GM19239 (cell line): ENCODE data around the gene MTCP1.
A peak's percentile ranks its signal among the peaks of the same experiment; 100 is the strongest.

Experiments
- DNase-seq: peaks from one replicate; pipeline ENCODE4 v3.0.0; 2011; ENCODE audit warnings: low spot score; ENCODE audit not compliant: insufficient read length
- FAIRE-seq: peaks from 2 replicates; lab custom pipeline; 2011; peaks lifted over from hg19 to GRCh38; lab: Jason Lieb, UNC

Gene MTCP1, protein sequence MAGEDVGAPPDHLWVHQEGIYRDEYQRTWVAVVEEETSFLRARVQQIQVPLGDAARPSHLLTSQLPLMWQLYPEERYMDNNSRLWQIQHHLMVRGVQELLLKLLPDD

DNA sequence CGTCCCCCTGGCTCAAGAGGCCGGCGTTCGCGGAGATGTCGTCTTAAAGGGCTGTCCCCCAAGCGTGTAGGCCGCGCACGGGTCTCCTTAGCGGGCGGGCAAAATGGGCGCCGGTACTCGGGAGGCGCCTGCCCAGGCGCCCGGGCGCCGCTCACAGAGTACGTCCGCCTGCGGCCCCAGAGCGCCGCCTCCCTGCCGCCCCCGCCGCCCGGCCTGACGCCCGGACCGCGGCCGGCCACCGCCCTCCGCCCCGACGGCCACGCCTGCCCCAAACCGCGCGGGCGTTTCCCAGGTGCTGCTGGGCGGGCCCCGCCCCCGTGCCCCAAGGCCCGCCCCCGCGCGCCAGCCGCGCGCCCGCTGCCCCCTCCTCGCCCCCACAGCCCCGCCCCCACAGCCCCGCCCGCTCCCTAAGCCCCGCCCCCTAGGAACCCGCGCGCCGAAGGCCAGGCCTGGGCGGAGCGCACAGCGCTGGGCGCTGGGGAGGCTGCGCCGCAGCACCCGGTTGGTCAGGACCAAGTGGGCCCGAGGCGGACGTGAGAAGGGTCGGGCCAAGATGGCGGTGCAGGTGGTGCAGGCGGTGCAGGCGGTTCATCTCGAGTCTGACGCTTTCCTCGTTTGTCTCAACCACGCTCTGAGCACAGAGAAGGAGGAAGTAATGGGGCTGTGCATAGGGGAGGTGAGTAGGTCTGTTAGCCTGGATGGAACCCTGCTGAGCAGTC, at the start of gene MTCP1, which contains the start of the genes BRCC3 and CMC4:
Gene MTCP1, minus strand, starts transcription at position 162 of the 719 bp plus-strand sequence. CDS start 5,126 bp downstream, outside the sequence.
Gene BRCC3, plus strand, starts transcription at position 534 of the 719 bp plus-strand sequence. Its CDS starts 20 bp downstream, at position 554.
Gene CMC4, minus strand, starts transcription at position 162 of the 719 bp plus-strand sequence. CDS start 7,113 bp downstream, outside the sequence.
- peak; percentile 85 for FAIRE-seq
- peak; percentile 71 for DNase-seq

DNA sequence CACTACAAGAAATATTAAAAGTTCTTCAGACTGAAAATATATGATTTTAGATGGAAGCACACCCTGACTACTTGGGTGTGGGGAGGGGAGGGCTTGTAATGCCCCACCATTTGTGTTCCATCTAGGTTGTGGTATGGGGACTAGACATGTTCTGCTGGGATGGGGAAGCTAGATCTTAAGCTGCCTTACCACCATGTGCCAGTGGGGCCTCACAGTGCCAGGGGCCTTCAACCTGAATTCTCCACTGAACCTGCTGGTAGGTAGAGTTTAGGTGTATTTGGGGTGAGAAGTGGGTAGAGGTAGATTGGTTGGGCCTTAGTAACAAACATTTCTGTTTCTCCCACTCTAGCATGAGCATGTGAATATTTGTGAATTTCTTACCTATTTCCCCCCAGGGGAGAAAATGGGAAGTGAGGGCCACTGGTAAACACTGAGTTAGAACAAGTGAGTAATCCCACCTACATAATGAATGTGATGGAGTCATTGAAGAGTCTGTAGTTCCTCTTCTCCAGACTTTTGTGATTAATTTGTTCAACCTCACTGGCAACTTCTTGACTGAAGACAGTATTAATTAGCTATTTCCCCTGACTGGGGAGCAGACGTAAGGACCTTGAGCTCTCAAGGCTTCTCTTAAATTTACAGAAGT, 44.4 kb upstream of the MTCP1 start:
- no peak for DNase-seq
- FAIRE-seq: no peak

DNA sequence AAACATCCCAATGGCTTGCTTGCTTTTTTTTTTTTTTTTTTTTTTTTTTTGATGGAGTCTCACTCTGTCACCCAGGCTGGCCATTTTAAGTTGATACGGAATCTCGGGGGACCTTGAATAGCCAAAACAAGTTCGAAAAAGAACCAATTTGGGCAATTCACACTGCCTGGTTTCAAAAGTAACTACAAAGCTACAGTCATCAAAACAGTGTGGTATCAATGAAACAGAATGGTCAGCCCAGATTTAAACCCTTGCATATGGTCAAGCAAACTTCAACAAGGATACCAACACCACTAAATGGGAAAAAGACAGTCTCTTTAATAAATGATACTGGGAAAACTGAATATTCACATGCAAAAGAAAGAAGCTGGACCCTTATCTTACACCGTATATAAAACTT, 42.2 kb upstream of the MTCP1 start:
- DNase-seq (no peak), FAIRE-seq (no peak)

DNA sequence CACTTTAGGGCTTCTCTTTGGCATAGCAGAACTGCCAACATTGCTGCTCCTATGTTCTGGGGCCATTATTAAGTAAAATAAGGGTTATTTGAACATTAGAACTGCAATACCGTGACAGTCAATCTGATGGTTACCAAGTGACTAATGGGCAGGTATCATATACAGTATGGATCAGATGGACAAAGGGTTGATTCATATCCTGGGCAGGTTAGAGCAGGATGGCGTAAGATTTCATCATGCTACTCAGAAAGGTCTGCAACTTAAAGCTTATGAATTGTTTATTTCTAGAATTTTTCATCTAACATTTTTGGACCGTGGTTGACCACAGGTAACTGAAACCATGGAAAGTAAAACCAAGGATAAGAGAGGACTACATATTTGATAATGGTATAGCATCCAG, 41.2 kb upstream of the MTCP1 start:
- FAIRE-seq (no peak), DNase-seq (no peak)

DNA sequence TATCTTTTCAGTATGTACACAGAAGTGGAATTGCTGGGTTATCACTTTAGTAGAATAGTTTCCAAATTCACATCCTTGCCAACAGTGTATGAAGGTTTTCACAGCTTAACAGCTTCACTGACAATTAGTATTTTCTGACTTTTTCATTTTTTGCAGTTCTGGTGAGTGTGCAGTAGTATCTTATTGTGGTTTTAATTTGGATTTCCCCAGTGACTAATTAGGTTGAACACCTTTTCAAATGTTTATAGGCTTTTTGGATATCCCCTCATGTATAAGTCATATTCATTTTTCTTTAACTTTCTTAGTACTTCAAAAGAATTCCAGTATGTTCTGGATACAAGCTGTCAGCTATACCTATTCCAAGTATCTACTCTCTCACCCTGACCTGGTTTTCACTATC, 37.5 kb upstream of the MTCP1 start:
- DNase-seq: no peak
- peak; percentile 73 for FAIRE-seq

DNA sequence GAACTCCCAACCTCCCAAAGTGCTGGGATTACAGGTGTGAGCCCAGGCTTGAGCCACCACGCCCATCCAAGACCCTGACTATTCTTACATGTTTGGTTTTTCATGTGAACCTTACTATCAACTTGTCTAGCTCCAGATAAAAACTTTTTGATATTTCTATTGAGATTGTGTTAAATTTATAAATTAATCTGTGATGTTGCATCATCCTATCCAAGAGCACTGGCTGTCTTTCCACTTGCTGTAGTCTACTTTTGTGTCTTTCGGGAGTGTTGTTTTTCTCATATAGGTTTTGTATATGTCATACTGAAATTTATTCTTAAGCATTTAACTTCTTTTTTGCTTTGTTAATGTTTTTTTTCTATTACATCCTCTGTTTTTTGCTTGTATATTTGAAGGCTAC, 35.0 kb upstream of the MTCP1 start:
- FAIRE-seq (no peak), DNase-seq (no peak)

DNA sequence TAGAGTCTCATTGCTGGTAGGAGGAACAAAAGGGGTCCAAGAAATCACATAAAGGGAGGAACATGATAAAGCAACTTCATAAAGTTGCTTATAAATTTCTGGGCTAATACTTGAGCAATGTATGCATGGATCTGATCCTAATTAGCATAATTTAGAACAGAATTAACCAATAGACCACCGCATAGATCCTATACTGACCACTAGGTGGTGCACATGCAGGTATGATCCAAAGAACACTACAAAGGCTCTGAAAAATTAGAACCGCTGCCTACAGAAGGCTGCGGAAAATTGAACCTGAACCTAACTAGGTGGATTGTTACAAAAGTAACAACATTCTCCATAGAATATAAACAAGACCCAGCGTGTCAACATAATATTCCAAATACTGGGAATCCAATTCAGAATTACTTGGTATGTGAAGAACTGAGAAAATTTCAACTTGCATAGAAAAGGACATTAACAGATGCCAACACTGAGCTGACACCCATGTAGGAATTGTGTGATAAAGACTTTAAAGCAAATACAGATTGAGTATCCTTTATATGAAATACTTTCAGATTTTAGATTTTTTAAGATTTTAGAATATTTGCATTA, 23.6 kb upstream of the MTCP1 start:
- FAIRE-seq: peak; percentile 85
- DNase-seq: no peak

DNA sequence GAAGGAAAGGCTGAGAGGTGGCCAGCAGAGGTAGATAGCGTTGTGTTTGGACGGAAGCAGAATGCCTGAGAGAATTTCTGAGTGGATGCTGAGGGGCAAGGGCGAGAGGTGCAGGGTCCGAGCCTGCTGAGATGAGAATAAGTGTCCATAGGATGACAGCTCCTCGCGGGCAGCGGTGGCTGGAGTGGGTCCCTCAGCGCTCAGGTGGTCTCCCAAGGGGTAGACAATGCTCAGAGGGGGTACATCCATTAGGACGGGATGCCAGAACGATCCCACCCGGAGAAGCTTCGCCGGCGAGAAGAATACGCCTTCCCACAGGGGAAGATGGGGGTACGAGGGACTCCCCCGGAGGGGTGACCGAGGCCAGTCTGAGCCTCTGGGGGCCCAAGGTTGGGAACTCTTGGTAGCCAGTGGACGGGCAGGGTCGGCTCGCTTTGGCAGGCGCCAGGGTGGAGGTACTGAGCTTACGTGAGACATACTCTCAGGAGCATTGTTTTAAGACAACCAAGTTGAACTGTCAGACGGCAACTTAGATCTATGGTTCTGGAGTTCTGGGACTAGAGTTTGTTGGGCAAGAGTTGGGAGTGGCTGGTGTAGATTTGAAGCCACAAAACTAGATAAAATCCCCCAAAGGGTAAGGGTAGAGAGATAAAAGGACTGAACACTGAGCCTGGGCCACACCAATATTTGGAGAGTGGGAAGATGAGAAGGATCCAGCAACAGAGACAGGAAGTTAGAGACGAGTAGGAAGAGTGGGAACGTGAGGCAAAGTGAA, 16.2 kb upstream of the MTCP1 start:
- FAIRE-seq: no peak
- no peak for DNase-seq

DNA sequence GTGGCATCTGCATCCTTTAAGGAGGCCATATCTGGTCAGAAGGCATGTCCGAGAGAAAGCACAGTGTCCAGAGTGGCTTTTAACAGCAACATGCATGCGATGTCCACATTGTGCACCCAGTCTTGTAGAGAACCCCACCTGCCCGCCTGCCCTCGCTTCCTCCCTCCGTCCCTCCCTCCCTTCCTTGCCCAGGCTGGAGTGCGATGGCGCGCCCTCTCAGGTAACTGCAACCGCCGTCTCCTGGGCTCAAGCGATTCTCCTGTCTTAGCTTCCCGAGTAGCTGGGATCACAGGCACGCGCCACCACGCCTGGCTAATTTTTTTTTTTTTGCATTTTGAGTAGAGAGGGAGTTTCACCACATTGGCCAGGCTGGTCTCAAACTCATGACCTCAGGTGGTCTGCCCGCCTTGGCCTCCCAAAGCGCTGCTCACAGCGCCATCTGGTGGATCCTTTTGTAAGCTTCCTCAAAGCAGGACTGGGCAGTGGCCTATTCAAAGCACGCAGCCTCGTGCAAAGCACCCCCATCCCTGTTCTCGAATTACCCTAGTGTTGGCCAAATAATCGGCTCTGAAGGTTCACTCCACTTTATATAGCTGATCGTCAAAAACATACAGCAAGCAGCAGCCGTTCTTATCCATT, 15.4 kb upstream of the MTCP1 start:
- FAIRE-seq (no peak), DNase-seq (no peak)

DNA sequence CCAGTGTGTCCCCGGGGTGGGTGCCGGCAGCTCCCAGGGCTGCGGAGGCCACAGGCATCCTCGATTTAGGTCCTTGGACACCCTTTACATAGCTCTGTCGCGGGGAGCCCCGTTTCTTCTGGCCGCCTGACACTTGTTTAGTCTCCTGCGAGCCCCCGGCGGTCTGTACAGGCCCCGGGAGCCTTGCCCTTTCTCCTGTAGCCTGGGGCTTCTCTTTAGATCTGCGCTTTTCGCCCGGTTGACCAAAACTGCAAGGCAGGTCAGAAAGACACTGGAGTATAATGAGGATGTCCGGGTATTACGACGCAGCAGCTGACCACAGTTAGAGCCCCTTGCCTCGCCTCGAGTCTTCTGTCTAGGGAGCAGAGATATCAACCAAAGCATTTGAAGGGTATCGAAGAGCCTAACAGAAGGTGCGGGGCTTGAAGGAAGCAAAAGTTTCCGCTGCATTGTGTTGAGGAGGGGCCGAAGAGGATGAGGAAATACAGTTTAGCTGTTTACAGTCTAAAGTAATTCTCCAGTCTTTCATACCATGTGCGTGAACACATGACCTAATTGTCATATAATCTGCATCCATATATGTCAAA, 851 bp upstream of the MTCP1 start:
- FAIRE-seq (peak; percentile 83), DNase-seq (no peak)

DNA sequence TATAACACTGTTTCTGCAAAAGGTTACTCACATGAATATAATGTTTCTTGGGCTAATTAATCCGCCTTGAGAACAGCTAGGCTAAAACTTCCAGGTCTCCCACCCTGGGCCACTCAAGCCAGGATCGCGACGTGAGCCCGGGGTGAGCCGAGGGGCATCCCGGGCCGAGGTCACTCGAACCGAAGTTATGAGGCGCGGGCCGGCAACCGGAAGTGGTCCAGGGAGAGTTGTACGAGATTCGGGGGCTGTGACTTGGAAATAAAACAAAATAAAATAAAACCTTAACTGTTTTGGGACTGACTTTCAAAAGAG, 317 bp downstream of the MTCP1 start:
- FAIRE-seq (no peak), DNase-seq (no peak)

DNA sequence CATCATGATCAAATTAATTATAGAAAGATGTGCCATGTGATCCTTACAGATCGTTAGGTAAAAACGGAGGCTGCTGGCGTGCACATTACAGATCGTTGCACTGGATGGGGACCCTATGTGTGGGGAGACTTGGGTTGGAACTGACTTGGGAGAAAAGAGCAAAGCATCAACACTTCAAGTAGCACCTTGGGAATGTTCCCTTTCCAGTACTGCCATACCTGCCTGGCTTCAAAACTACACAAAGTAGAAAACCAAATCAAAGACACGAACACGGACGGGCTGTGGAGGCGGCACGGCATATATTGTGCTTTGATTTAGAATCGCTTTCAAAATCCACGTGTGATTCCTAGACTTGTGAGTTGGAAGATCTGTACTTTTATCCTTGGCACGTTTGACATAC, 898 bp downstream of the MTCP1 start:
- DNase-seq (no peak), FAIRE-seq (no peak)

DNA sequence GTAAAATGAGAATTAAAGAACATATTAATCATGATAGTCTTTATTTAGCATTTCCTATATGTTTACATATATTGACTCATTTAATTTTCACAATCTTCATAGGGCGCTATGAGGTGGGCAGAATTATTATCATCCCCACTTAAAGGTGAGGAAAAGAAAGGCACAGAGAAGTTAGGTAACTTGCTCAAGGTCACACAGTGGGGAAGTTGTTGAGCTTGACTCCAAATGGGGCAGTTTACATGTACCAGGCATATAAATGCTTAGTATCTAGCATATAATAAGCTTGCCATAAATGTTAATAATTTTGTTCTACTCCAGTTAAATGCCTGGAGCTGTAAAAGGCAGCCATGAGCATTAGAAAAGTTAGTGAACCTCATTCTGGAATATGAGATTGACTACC, 1.5 kb downstream of the MTCP1 start:
- no peak for DNase-seq
- FAIRE-seq: no peak

DNA sequence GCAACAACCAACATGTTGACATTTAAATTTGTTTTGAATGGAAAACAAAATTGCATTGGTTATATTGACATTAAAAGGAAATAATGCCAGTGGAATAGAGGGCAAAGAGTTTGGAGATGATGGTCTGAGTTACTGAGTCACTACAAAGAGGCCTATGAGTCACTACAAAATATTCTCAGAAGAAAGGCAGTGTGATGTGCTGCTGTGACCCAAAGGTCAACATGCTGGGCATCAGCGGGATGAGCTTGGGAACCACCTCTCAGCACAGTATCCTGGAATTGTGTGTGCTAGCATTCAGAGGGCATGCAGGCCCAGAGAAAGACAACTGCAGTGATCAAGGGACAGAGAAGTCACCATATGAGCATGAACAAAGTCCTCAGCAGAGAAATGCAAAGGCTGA, 2.8 kb downstream of the MTCP1 start:
- FAIRE-seq: no peak
- no peak for DNase-seq

DNA sequence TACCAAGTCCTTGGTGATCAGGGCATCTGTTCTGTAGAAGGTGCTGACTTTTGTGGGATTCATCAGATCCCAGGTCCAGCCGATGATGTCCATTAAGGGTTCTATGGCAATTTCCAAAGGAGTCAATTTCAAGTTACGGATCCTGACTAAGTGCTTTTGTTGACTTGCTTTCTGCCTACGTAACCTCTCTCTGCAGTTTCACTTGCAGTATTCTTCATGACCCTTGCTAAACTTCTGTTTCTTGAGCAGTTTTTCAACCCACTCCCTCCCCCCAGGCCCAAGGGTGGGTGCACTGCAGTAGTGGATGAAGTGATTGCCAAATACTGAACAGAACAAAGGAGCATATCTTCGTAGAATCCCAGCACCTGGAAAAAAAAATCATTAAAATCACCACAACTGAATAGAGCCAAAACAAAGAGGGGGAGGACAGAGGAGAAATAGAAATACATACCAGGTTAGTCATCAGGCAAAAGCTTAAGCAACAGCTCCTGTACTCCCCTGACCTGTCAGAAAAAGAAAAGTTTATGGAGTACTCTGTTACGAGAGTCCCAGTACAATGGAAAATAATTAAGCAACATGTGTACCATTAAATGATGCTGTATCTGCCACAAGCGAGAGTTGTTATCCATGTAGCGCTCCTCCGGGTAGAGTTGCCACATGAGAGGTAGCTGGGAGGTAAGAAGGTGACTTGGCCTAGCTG, 5.8 kb downstream of the MTCP1 start:
- FAIRE-seq: no peak
- no peak for DNase-seq

DNA sequence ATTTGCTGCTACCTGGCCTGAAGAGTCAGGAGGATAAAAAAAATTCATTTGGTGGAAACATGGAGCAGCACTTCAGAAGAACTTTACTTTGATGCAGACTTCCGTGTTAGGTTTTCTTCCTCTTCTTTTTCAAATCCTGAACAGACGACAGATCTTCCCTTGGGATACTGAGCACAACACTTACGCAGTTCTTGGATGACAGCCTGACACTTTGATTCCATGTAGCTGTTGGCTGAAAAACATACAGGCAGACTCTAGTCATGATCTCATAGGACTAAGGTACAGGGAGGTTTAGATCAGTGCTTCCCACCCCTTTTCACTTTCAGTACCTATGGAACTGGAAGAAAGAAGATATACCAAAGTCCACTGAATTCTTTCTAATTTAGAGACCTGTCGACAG, 9.2 kb downstream of the MTCP1 start:
- FAIRE-seq (peak; percentile 47), DNase-seq (no peak)

DNA sequence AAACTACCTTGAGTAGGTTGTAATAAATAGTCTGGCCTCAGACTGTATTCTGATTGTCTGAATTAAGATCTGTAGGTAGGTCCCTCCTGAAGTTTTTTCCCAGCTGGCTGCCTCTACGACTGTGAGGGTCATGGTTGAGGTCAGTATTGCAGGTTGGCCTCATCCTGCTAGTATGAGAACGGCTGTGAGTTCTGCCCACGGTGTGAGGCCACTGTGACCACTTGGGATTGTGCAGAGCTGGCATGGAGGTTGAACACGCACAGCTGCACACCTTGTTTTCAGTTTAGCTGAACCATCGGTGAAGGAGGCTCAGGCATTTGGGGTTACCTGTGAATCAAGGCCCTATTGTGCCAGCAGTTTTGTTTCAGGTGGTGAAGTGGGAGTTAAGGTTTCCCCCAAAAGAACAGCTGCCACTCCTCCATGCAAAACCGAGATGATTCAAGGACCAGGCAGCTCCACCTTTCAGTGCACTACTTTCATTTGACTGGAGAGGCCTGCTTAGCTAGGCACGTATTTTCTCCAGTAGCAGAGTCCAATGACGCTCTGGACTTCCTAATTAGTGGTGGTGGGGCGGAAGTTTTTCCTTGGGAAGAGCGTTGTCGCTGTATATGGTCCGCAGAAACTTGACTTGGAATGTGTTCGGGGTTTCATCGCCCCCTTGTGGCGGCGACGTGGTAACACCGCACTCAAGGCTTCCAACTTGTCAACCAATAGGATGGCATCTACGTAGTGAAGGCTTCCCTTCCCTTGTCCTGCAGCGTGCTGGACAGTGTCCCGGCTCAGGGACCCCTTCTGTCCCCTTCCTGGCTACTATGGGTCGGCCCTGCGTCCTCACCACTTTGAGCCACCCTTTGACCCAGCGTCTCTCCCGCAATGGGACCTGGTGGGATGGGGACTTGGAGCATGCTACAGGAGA, 13.8 kb downstream of the MTCP1 start:
- DNase-seq (peak; percentile 2), FAIRE-seq (peak; percentile 97)

DNA sequence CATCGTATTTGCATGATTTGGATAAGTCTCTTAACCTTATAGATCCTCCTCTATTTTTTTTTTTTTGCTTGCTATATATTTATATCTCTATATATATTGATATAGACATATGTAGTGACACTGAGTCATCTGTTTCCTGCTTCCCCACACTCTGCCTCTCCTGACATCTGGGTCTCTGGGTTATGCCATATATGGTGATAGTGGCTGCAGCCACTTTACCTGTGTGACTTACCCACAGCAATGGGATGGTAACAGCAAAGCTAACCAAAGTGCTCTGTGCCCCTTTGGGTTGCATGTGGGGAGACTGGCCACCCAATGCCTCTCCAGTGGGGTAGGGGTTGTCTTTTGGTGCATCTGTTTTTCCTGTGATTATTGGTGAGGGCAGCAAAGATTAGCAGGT, 14.5 kb downstream of the MTCP1 start:
- DNase-seq (no peak), FAIRE-seq (no peak)
